OCI-LY7 (cell line): Measurements from ENCODE around the gene ZFP36L1. TPM values are rescaled to one million over a fixed set of nuclear protein-coding genes. Genes with fewer than 3 reads are reported as not detected.

Experiments
- BruUV-seq: library from RNA; stranded (reverse); fragments of 400-500 nt; replicated peaks from 2 replicates; lab custom pipeline; 2021; lab: Mats Ljungman, UMichigan
- CTCF ChIA-PET: fragments of 300-600 bp; sonication (Branson Sonifier 250); formaldehyde crosslinking; loops from one replicate; lab custom pipeline; 2022; ENCODE audit warnings: antibody characterized with exemption; ENCODE audit not compliant: unreplicated experiment; lab: Charles Lee
- POLR2A ChIA-PET: fragments of 300-600 bp; sonication (Branson Sonifier 250); formaldehyde crosslinking; loops from one replicate; lab custom pipeline; 2022; ENCODE audit warnings: antibody characterized with exemption; lab: Charles Lee
- DNase-seq: peaks from one replicate; pipeline ENCODE4 v3.0.0-alpha.2; 2015; ENCODE audit warnings: low spot score
- H2AFZ ChIP-seq: fragments of 200-600 bp; sonication (generic), shearing (Covaris generic); 2 replicates; pipeline ENCODE4 v1.6.1; 2014; ENCODE audit warnings: mild to moderate bottlenecking, antibody characterized with exemption, low read length, moderate library complexity
- H3K27ac ChIP-seq: fragments of 200-600 bp; sonication (generic); 2 replicates; pipeline ENCODE4 v1.5.1; 2014; ENCODE audit warnings: mixed run types, low read depth, mild to moderate bottlenecking, moderate library complexity, low read length, inconsistent platforms; ENCODE audit not compliant: poor library complexity, severe bottlenecking
- H3K36me3 ChIP-seq: fragments of 200-600 bp; sonication (generic); 2 replicates; pipeline ENCODE4 v1.6.1; 2014; ENCODE audit warnings: mild to moderate bottlenecking, antibody characterized with exemption, low read length, moderate library complexity, mixed read lengths; ENCODE audit not compliant: insufficient read depth
- H3K4me1 ChIP-seq: fragments of 200-600 bp; sonication (generic); 2 replicates; pipeline ENCODE4 v1.5.1; 2014; ENCODE audit warnings: mild to moderate bottlenecking, low read length; ENCODE audit not compliant: insufficient read depth, poor library complexity, severe bottlenecking
- H3K4me2 ChIP-seq: fragments of 200-600 bp; sonication (generic); 2 replicates; pipeline ENCODE4 v1.6.1; 2014; ENCODE audit warnings: mild to moderate bottlenecking, low read length
- H3K4me3 ChIP-seq: fragments of 200-600 bp; sonication (generic); 2 replicates; pipeline ENCODE4 v1.5.1; 2014; ENCODE audit warnings: mild to moderate bottlenecking, low read depth, low read length; ENCODE audit not compliant: poor library complexity, severe bottlenecking
- H3K79me2 ChIP-seq: fragments of 200-600 bp; sonication (generic); 2 replicates; pipeline ENCODE4 v1.6.1; 2016; ENCODE audit warnings: low read depth, mild to moderate bottlenecking, low read length, moderate library complexity, mixed read lengths; ENCODE audit not compliant: insufficient read depth
- H3K9me2 ChIP-seq: fragments of 200-600 bp; sonication (generic); 2 replicates; pipeline ENCODE4 v1.6.1; 2016; ENCODE audit warnings: mild to moderate bottlenecking, low read length, mixed read lengths; ENCODE audit not compliant: insufficient read depth
- H3K9me3 ChIP-seq: fragments of 200-600 bp; sonication (generic); 2 replicates; pipeline ENCODE4 v1.6.1; 2014; ENCODE audit warnings: mild to moderate bottlenecking, mixed run types, low read length, mixed read lengths
- H4K20me1 ChIP-seq: fragments of 200-600 bp; sonication (generic); 2 replicates; pipeline ENCODE4 v1.6.1; 2014; ENCODE audit warnings: mild to moderate bottlenecking, antibody characterized with exemption, low read length, moderate library complexity, mixed read lengths; ENCODE audit not compliant: insufficient read depth
- EZH2phosphoT487 ChIP-seq: fragments of 200-600 bp; sonication (generic); IDR thresholded peaks from 2 replicates; pipeline ENCODE4 v1.6.1; 2018; ENCODE audit warnings: low read depth, borderline replicate concordance, mild to moderate bottlenecking, mixed run types, antibody characterized with exemption, low read length, moderate library complexity, mixed read lengths
- intact Hi-C: fragments of 100-400 bp; cut with micrococcal nuclease; formaldehyde crosslinking; loops from one replicate; pipeline ENCODE4 v1.10.0; 2022; ENCODE audit not compliant: unreplicated experiment
- total RNA-seq, 2 experiments: library from RNA; depleted of rRNA in 1 of 2; stranded (reverse); fragments of >200 nt in 1 of 2; shearing (Covaris generic) in 1 of 2; gene quantifications; 2 replicates each; pipeline ENCODE4 v1.2.3, GENCODE V29; 2014 to 2022
- TF ChIP-seq, protein P1 (sequence below): fragments of 200-600 bp; sonication (generic); conservative IDR thresholded peaks from 2 replicates; pipeline ENCODE4 v1.5.1; 2014; ENCODE audit warnings: mild to moderate bottlenecking, antibody characterized with exemption, low read length, moderate library complexity, mixed read lengths

Gene ZFP36L1
- total RNA-seq, 2 experiments from 2014 or later = 24.2 to 57.0 TPM

GRCh38 chr14:68756734-68757133, 36.1 kb downstream of the ZFP36L1 start:
- H3K9me2 ChIP-seq = no peaks in the 10 kb centered on the region
- no peak for TF ChIP-seq EZH2phosphoT487
- TF ChIP-seq, protein P1, sequence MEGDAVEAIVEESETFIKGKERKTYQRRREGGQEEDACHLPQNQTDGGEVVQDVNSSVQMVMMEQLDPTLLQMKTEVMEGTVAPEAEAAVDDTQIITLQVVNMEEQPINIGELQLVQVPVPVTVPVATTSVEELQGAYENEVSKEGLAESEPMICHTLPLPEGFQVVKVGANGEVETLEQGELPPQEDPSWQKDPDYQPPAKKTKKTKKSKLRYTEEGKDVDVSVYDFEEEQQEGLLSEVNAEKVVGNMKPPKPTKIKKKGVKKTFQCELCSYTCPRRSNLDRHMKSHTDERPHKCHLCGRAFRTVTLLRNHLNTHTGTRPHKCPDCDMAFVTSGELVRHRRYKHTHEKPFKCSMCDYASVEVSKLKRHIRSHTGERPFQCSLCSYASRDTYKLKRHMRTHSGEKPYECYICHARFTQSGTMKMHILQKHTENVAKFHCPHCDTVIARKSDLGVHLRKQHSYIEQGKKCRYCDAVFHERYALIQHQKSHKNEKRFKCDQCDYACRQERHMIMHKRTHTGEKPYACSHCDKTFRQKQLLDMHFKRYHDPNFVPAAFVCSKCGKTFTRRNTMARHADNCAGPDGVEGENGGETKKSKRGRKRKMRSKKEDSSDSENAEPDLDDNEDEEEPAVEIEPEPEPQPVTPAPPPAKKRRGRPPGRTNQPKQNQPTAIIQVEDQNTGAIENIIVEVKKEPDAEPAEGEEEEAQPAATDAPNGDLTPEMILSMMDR = no peak
- POLR2A ChIA-PET = interaction anchor here (1.6 kb wide), 1 partner anchor 11 kb away, joined by 6 read pairs; no protein-coding TSS in a partner anchor

DNA sequence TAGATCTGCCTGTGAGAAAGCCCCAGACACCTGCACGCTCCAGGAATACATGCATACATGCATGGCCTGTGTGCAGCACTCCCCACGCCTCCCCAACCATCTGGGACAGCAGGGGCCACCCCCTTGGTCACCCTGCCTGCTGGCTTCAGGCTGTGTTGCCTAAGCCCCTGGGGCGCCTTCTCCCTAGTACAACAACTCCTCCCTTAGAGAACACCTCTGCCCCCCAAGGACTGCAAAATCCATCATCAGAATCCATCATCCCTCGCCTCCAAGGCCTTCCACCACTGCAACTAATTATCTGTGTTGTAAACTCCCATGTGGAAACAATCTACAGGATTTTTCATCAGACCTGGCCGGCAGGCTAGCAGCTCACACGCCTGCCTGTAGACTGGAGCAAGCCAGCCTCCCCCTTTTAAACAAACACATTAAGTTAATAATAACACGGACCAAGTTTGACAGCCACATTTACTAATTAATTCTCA, 36.8 kb downstream of the ZFP36L1 start:
- Histone ChIP-seq H3K4me1 (peaks cover 8% of the 10 kb centered on the region), H3K4me2 (no peak overlapping the region), H2AFZ (no peak overlapping the region), H3K36me3 (no peaks in the 10 kb centered on the region), H3K79me2 (no peaks in the 10 kb centered on the region), H3K9me3 (no peaks in the 10 kb centered on the region), H3K9me2 (no peaks in the 10 kb centered on the region), H3K27ac (no peak overlapping the region), H4K20me1 (no peaks in the 10 kb centered on the region), H3K4me3 (no peak overlapping the region)
- DNase-seq = no peak
- CTCF ChIA-PET = no interaction called here
- BruUV-seq = no TSS peak
- no peak for TF ChIP-seq EZH2phosphoT487
- TF ChIP-seq, protein P1 = no peak
- intact Hi-C loops = no loop called here
- POLR2A ChIA-PET = interaction anchor here (0.6 to 1.6 kb wide), 2 partner anchors 11 to 250 kb away, joined by 3 to 6 read pairs; no protein-coding TSS in a partner anchor

More at GRCh38 chr14:68756734-68757133, 36.1 kb downstream of the ZFP36L1 start:
- no peak for DNase-seq
- Histone ChIP-seq H2AFZ (no peak overlapping the region), H3K4me3 (no peak overlapping the region), H3K4me2 (no peak overlapping the region), H3K9me3 (no peaks in the 10 kb centered on the region), H3K27ac (no peak overlapping the region), H3K4me1 (peaks cover 8% of the 10 kb centered on the region), H3K36me3 (no peaks in the 10 kb centered on the region), H4K20me1 (no peaks in the 10 kb centered on the region), H3K79me2 (no peaks in the 10 kb centered on the region)
- intact Hi-C loops = no loop called here
- CTCF ChIA-PET = interaction anchor here (0.6 kb wide), 1 partner anchor 23 kb away, joined by 3 read pairs; no protein-coding TSS in a partner anchor
- BruUV-seq = no TSS peak

GRCh38 chr14:68755016-68755353, 37.9 kb downstream of the ZFP36L1 start:
- BruUV-seq = no TSS peak
- Histone ChIP-seq H3K27ac (no peak overlapping the region), H3K4me3 (no peak overlapping the region), H3K4me1 (peaks cover 8% of the 10 kb centered on the region), H3K9me3 (no peaks in the 10 kb centered on the region), H3K9me2 (no peaks in the 10 kb centered on the region), H3K79me2 (no peaks in the 10 kb centered on the region), H2AFZ (no peak overlapping the region), H4K20me1 (no peaks in the 10 kb centered on the region), H3K4me2 (no peak overlapping the region), H3K36me3 (no peaks in the 10 kb centered on the region)
- ChIA-PET CTCF (no interaction called here), POLR2A (no interaction called here)
- TF ChIP-seq EZH2phosphoT487 = no peak
- TF ChIP-seq, protein P1 = no peak
- intact Hi-C loops = no loop called here
- no peak for DNase-seq
